Pancreas (tissue), 10 donors: ENCODE results near the gene ANKDD1A. TPM values are rescaled to one million over a fixed set of nuclear protein-coding genes. Genes with fewer than 3 reads are reported as not detected.

Experiments
- ATAC-seq, 4 donors: fragments of 200-7000 bp; cut with Tn5 transposase; one replicate each; pipeline versions ENCODE4 v1.8.0 to v1.9.1; 2020; ENCODE audit warnings: mild to moderate bottlenecking in 4 of 4, moderate library complexity in 4 of 4
- DNase-seq, 6 donors: peaks; one replicate each; pipeline ENCODE4 v3.0.0-alpha.2; 2020
- FAIRE-seq: peaks from 2 replicates; lab custom pipeline; 2012; peaks lifted over from hg19 to GRCh38; lab: Jason Lieb, UNC
- H3K27ac ChIP-seq, 4 donors: fragments of 200-600 bp; sonication (generic); 1 replicate in 3 of 4; 2 replicates in 1 of 4; pipeline versions ENCODE4 v1.5.0 to v1.8.0; 2020
- H3K27me3 ChIP-seq, 4 donors: fragments of 200-600 bp; one replicate each; pipeline ENCODE4 v1.8.0; 2021
- H3K36me3 ChIP-seq, 3 donors: fragments of 200-600 bp; sonication (generic) in 1 of 3; one replicate each; pipeline versions ENCODE4 v1.5.0 to v1.8.0; 2020 to 2021
- H3K4me1 ChIP-seq, 3 donors: fragments of 200-600 bp; one replicate each; pipeline ENCODE4 v1.8.0; 2021
- H3K4me3 ChIP-seq, 4 donors: fragments of 200-600 bp; sonication (generic) in 2 of 4; one replicate each; pipeline versions ENCODE4 v1.5.0 to v1.8.0; 2020 to 2021
- H3K9me3 ChIP-seq, 4 donors: fragments of 200-600 bp; one replicate each; pipeline ENCODE4 v1.8.0; 2021
- CTCF ChIP-seq, 4 donors: fragments of 200-600 bp; sonication (generic) in 3 of 4; IDR thresholded peaks; one replicate each; pipeline versions ENCODE4 v1.5.0 to v1.8.0; 2021; ENCODE audit warnings: antibody characterized with exemption in 4 of 4
- WGBS, 2 donors: extraction: QIAGEN DNeasy Blood & Tissue Kit; methylation state at CpG; one replicate each; pipeline ENCODE4 v1.1.7; 2013; 5-methylcytosine and 5-hydroxymethylcytosine counted together
- intact Hi-C, 3 donors: fragments of 100-400 bp; cut with DNase I; formaldehyde crosslinking; loops; one replicate each; pipeline versions ENCODE4 v1.11.1 to v1.14.2; 2022
- polyA plus RNA-seq, 2 donors: library from polyadenylated mRNA; stranded (reverse); fragments of 200-250 nt; gene quantifications; one replicate each; pipeline ENCODE4 v1.2.3, GENCODE V29; 2013
- total RNA-seq, 6 donors: library from RNA; stranded (reverse); fragmentation: NEBNext Ultra II Directional in 4 of 6; extraction: Animal tissue kit (Norgen Biotek cat#: 25700) in 4 of 6; gene quantifications; one replicate each; pipeline versions ENCODE4 v1.2.1 to v1.2.4, GENCODE V29; 2021 to 2023
- donor health status: healthy with polysubstance abuse.
- donor health status: DM: no; HTN: no; CAD: no; lungs with moderate emphysema.
- donor health status: DM: no; HTN: no; CAD: no.
- donor health status: control.
- donor health status: control.
- donor health status: Bipolar disorder and iron deficiency.
- donor health status: DM: yes; HTN: yes; CAD: no.
- donor health status: DM: no; HTN: no; CAD: no.
- donor health status: DM: no; HTN: no; CAD: no.
- donor health status: DM: yes; HTN: yes; CAD: no.

ANKDD1A gene
- total and polyA plus RNA-seq, 8 donors, result 2.0 to 4.9 (median 3.8) TPM

DNA sequence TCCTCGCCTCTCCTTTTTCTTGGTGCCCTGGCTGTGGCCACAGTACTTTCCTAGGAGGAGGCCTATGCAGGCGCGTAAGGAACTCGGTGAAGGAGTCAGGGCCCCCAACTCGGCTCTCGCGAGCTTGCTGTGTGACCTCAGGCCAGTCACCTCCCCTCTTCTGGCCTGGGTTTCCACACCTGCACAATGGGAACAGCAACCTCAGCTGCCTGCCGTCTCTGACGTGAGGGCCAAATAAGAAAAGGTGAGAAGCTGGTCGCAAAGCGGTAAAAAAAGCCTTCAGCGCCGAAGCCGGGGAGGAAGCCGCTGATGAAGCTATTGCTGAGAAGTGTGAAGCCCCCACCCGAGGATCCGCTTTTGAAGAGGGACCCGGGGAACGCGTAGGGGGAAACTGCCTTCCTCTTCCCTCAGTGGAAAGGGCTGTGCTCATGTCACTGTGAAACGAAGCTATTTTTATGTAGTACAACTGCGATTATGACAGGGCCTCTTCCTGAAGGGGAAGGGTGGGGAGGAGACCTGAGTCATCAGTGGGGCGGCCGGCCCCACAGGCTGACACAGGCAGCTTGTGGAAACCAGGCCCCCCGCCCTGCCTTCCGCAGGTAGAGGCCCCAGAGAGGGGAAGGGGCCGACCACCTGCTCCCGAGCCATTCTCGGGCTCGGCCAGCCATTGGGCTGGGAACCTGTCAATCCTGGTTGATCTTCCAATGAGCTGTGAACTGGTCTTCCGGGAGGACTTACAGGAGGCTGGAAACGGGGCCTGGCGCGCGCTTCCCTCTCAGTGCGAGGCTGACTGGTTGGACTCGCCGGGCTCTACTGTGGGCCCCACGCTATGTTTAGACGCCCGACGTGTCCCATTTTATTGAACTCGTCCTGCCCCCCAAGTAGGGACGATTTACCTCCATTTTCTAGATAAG, 18.0 kb upstream of the ANKDD1A start:
- intact Hi-C loops, result no loop called here
- no peaks in the 10 kb centered on the region for H3K27me3 ChIP-seq
- no peaks in the 10 kb centered on the region for H3K9me3 ChIP-seq
- no peaks in the 10 kb centered on the region for H3K36me3 ChIP-seq
- H3K4me3 ChIP-seq, result peak overlapping the region in 1 of 4 donors; percentile 4
- TF ChIP-seq CTCF (IDR thresholded peaks at IDR 0.05), result no peak
- WGBS, 2 donors, result 53% methylated on average over 44 of the region's 44 CpGs
- DNase-seq (peak; percentile 56 to 83 (median 75)), FAIRE-seq (no peak), ATAC-seq (peak; percentile 69 to 86 (median 82))
- H3K27ac ChIP-seq, result peak overlapping the region in 3 of 4 donors; percentile 42 to 64 (median 57)
- no peaks in the 10 kb centered on the region for H3K4me1 ChIP-seq

DNA sequence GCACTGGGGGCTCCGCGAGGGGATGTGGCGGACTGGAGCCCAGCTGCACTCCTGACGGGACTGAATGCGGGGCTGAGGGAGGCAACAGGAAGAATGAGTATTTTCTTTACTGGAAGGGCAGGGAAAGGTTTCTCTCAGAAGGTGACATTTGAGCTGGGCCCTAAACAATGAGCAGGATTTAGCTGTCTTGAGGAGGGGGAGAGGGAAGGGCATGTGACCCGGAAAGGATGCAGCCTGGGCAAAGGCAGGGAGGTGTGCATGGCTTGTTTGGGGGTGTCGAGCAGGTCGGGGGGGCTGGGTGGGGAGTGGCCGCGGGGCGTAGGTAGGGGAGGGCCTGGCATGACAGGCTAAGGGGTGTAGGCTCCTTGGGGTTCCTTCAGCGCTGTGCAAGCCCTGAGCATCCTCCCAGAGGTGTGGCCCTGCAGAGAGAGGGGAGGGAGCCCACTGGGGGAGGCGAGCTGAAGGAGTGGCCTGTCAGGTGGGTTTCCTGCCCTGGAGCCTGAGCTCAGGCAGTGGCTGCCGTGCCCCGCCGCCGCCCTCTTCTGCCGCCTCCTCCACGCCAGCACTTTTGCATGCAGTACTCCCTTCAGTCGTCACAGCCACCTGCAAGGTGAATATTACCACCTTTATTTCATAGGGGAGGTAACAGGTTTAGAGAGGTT, 17.2 kb upstream of the ANKDD1A start:
- no peak for DNase-seq
- peak in 3 of 4 donors; percentile 2 to 23 (median 3) for ATAC-seq
- no peaks in the 10 kb centered on the region for H3K4me1 ChIP-seq
- H3K27ac ChIP-seq, result peak overlapping the region in 3 of 4 donors; percentile 42 to 64 (median 57)
- no peak for TF ChIP-seq CTCF (IDR thresholded peaks at IDR 0.05)
- no peaks in the 10 kb centered on the region for H3K27me3 ChIP-seq
- H3K9me3 ChIP-seq, result no peaks in the 10 kb centered on the region
- no peaks in the 10 kb centered on the region for H3K36me3 ChIP-seq
- FAIRE-seq, result no peak
- H3K4me3 ChIP-seq, result peak overlapping the region in 1 of 4 donors; percentile 4
- 63 to 64% methylated on average over 18 to 20 of the region's 20 CpGs for WGBS, 2 donors
- intact Hi-C loops, result no loop called here

DNA sequence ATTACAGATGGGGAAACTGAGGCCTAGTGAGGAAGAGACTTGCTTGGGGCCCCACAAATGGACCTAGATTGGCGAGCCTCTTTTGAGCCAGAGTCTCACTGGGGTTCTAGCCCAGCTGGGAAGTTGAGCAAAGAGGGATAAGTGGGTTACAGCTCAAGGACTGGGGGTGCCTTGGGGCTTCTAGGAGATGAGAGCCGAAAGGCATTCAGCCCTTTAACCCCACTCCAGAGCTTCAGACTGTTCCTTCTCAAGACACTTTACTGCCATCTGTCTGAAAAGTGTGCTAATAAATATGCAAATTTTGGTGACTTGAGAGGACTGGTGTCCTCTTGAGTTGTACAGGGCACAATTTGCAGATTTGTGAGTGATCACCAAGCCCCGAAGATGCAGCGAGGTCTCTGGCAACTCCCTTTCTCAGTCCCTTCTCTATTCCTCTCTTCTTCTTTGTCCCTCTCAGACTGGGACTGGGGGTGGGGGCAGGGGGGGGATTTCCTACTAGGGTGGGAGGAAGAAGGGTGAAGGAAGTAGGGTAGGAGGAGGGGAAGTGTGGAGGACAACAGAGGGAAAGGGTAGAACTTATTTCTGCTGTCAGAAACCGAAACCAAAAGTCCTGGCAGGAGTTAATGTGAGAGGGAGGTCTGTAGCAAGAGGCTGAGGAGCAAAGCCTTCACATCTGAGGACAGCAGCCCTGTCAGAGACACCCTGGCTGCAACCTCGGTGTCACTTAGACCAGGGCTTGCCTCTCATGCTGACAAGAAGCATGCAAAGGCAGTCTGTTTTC, 16.2 kb upstream of the ANKDD1A start:
- peak overlapping the region in 1 of 4 donors; percentile 5 for H3K4me3 ChIP-seq
- intact Hi-C loops, result no loop called here
- H3K27ac ChIP-seq, result peak overlapping the region in 2 of 4 donors; percentile 57 to 64
- TF ChIP-seq CTCF (IDR thresholded peaks at IDR 0.05), result no peak
- 69 to 76% methylated on average over 6 of the region's 6 CpGs for WGBS, 2 donors
- ATAC-seq (peak in 2 of 4 donors; percentile 17 to 31), FAIRE-seq (no peak), DNase-seq (no peak)
- H3K4me1 ChIP-seq, result no peaks in the 10 kb centered on the region
- no peaks in the 10 kb centered on the region for H3K36me3 ChIP-seq
- no peaks in the 10 kb centered on the region for H3K27me3 ChIP-seq
- H3K9me3 ChIP-seq, result no peaks in the 10 kb centered on the region

DNA sequence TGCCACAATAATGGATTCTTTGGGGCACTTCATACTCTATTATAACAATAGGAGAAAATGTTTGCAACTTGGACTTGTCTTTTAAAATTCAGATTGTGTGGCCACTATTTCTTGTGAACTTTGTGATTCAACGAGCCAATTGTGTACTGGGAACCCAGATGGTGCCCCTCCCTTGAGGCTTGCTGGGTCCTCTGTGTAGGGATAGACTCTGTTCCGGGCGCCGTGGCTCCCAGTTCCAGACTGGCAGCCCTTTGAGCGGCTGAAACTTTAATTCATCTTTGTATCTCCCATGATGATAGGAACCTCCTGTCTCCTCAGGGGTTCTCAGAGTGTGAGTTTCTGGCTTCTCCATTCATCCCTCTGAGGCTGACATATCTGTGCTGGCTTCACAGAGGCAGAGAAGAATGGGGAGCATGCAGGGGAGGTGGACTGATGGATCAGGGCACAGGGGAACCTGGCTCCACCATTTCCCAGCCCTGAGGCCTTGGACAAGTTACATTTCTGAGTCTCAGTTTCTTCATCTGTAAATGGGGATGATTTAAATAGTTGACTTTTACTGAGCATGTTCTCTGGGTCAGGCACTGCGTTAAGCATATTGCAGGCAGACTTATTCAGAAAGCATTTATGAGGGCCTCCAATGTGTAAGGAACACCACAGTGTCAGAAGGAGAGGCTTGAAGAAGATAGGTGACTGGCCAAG, 15.2 kb upstream of the ANKDD1A start:
- no peak for FAIRE-seq
- H3K27ac ChIP-seq, result peak overlapping the region in 2 of 4 donors; percentile 30 to 51
- intact Hi-C loops, result no loop called here
- H3K36me3 ChIP-seq, result no peaks in the 10 kb centered on the region
- DNase-seq, result no peak
- 85 to 88% methylated on average over 6 of the region's 6 CpGs for WGBS, 2 donors
- H3K27me3 ChIP-seq, result no peaks in the 10 kb centered on the region
- no peak for ATAC-seq
- H3K4me3 ChIP-seq, result no peak overlapping the region
- no peaks in the 10 kb centered on the region for H3K4me1 ChIP-seq
- H3K9me3 ChIP-seq, result no peaks in the 10 kb centered on the region
- no peak for TF ChIP-seq CTCF (IDR thresholded peaks at IDR 0.05)
